GM19023 (cell line): Measurements from ENCODE around the gene WDFY4.

Source experiments
- ATAC-seq: cut with Tn5 transposase; IDR thresholded peaks from one replicate; pipeline ENCODE4 v1.9.1; 2021; ENCODE audit warnings: mild to moderate bottlenecking, moderate library complexity; ENCODE audit not compliant: unreplicated experiment

The WDFY4 gene

GRCh38 chr10:48895803-48896195, 211.1 kb downstream of the WDFY4 start:
- ATAC-seq: no peak

DNA sequence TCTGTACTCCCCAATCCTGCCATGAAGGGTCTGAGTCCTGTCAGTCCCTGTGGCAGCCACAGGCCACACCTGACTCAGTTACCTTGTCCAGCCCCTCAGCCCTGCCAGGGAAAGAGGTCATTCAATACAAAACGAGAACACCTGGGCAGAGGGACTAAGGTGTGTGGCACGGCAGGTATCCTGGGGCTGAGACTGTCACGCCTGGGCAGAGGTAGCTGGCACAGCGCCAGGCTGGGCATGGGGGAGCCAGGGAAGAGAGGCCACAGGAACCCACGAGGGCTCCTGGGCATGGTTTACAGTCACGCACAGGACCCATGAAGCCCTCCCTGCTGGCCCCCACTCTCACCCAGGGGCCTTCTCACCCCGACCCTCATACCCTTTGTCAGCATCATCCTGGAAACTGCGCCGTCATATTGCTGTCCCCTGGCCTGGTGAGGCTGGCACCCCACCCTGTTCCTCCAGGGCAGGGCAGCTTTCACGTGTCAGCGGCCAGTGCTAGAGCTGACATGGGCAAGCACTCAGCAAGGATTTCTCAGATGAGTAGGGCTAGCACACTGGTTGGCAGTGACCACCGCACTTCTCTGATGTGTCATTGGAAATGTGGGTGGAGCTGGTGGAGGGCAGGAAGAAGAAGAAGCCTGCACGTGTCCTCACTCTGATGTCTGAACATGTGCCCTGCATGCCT, 212.2 kb downstream of the WDFY4 start:
- ATAC-seq: no peak

- ATAC-seq: no peak
Measured at GRCh38 chr10:48897441-48897790, 212.7 kb downstream of the WDFY4 start.

- ATAC-seq: no peak
Measured at GRCh38 chr10:48898426-48898825, 213.8 kb downstream of the WDFY4 start.

- no peak for ATAC-seq
Measured at GRCh38 chr10:48899781-48900180, 215.1 kb downstream of the WDFY4 start.

GRCh38 chr10:48900371-48900801, 215.7 kb downstream of the WDFY4 start:
- no peak for ATAC-seq

DNA sequence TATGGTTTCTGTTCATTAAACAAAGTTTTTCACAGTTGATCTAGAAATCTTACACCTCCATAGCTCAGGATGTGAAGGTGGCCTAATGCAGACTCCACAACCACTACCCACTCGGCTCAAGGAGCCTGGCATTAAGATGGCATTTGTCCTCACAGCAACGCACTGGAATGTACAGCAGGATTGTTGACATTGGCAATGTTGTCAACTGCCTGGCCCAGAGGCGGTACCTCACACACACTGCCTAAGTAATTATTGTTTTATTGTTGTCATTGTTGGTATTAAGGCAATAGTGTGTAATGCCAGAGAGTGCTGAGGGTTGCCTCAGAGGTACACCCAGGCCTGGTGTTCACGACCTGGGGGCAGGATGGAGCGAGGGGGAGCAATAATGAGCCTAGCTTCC, 216.6 kb downstream of the WDFY4 start:
- ATAC-seq: no peak

DNA sequence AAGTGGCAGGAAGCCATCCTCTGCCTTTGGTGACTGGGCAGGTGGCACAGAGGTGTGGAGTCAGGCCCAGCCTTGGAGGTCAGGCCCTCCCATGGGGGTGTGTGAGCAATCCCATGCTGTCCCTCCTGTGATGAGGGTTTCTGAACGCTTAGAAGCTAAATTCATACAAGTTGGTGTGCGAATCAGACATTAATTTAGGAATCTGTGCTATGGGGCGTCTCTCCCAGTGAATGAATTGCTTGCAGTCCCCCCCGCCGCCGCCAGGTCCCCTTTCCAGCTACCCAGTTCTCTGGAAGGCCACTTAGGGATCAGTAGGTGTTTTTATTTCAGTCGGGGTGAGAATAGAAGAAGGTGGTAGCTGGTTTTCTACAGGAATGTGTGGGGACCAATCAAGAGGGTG, 217.4 kb downstream of the WDFY4 start:
- no peak for ATAC-seq

DNA sequence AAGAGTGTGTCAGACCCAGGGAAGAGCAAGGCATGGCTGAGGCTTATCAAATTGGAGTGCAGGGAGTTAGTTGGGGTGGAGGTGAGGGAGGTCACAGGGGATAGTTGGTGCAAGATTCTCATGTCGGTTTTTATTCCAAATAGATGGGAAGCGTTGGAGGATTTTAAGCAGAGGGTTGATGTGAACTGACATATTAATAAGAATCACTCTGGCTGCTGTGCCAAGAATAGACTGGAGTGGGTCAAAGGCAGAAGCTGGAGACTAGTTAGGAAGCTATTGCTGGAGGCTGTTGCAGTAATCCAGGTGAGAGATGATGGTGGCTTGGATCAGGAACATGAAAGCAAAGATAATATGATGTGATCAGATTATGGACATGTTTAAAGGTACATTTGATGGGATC, 218.5 kb downstream of the WDFY4 start:
- ATAC-seq: no peak

GRCh38 chr10:48904861-48905260, 220.2 kb downstream of the WDFY4 start:
- no peak for ATAC-seq

DNA sequence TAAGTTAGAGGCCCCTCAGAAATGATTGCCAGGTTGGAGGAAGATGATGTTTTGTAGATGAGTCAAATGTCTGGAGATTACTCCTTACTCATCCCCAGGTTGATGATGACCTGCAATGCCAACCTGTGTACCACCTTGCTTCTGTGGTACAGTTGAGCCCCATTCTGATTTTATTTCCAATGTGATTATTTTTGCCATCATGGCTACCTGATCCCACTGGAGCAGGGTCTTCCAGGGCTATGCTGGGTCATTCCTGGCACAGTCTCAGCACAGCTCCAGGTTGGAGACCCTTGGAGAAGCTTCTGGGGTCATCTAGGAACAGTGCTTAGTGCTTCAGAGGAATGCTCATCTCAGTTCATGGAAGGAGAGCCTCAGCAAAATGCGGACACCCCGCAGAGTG, 220.6 kb downstream of the WDFY4 start:
- no peak for ATAC-seq

- ATAC-seq: no peak
Measured at GRCh38 chr10:48906841-48907240, 222.2 kb downstream of the WDFY4 start.

GRCh38 chr10:48907730-48908129, 223.1 kb downstream of the WDFY4 start:
- ATAC-seq: peak; percentile 91

DNA sequence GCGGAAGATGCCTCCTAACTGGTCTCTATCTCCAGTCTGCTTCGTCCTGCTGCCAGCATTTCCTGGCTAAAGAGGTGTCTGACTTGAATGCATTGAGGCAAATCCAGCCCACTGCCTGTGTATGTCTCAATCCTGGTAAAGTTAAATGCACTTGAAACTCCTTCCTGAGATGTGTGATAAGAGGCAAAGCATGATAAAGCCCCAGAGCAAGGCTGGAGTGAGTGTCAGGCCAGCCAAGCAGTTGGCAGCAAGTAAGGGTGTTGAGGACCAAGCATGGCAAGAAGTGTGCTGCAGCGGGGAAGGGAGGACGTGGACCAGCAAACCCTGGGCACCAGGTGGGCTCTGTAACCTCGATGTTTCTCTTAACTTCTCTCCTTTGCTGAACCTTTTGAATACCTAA, 225.9 kb downstream of the WDFY4 start:
- no peak for ATAC-seq

DNA sequence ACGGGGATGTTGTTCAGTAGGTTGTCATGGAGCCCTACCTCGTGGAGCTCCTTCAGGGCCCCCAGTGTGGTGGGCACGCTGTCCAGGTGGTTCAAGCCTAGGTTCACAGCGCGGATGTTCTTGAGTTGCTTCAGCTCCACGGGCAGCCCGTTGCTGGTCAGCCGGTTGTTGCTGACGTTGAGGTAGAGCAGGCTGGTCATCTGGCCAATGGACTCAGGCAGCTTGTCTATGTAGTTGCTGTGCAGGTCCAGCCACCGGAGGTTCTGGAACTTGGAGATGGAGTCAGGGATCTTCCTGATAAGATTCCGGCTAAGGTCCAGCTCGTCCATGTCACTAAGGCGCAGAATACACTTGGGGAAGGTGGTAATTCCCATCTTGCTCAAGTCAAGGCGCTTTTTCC, 229.0 kb downstream of the WDFY4 start:
- no peak for ATAC-seq

GRCh38 chr10:48923748-48924147, 239.1 kb downstream of the WDFY4 start:
- no peak for ATAC-seq

GRCh38 chr10:48924988-48925387, 240.3 kb downstream of the WDFY4 start:
- no peak for ATAC-seq

DNA sequence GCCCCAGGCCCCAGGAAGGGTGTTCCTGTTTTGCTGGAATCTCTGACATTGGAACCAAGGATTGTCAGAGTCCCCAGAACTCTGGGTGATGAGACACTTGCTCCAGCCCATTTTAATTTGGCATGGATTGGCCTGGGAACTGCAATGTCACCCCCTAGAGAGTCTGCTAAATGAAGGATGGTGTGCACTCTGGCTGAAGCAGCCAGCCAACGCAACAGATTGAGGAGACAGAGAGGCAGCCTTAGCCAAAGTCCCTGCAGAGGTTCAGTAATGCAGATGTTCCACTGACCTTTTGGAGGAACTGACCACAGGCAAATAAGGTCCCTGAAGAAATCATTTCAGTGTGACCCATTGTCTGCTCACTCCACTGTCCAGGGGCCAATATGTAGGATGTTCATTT, 241.6 kb downstream of the WDFY4 start:
- ATAC-seq: no peak

- no peak for ATAC-seq
Measured at GRCh38 chr10:48926764-48927540, 242.3 kb downstream of the WDFY4 start.

GRCh38 chr10:48929413-48929990, 244.8 kb downstream of the WDFY4 start:
- ATAC-seq: no peak

- no peak for ATAC-seq
Measured at GRCh38 chr10:48931188-48931587, 246.5 kb downstream of the WDFY4 start.
